LHCN-M2 (cell line): ENCODE data around the gene IFT80. TPM values are rescaled to one million over a fixed set of nuclear protein-coding genes. Genes with fewer than 3 reads are reported as not detected.
"Not testable (repeated sequence)": the region's sequence is repeated elsewhere in the genome, so short reads cannot be mapped to it uniquely, and the experiment has no call there.

Experiments used
- DNase-seq: peaks from one replicate; pipeline ENCODE4 v3.0.0-alpha.2; 2012; ENCODE audit warnings: low read depth
- total RNA-seq: library from RNA; depleted of rRNA; stranded (reverse); fragments of >200 nt; gene quantifications from 2 replicates; pipeline ENCODE4 v1.2.3, GENCODE V29; 2014

Gene IFT80
- total RNA-seq, 1 experiment from 2014 or later: 48.6 TPM

GRCh38 chr3:160365869-160366522 lies 33.0 kb downstream of the IFT80 start:
- DNase-seq: no peak

DNA sequence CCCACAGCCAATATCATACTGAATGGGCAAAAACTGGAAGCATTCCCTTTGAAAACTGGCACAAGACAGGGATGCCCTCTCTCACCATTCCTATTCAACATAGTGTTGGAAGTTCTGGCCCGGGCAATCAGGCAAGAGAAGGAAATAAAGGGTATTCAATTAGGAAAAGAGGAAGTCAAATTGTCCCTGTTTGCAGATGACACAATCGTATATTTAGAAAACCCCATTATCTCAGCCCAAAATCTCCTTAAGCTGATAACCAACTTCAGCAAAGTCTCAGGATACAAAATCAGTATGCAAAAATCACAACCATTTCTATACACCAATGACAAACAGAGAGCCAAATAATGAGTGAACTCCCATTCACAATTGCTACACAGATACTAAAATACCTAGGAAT lies 36.1 kb downstream of the IFT80 start:
- not testable (repeated sequence) for DNase-seq

DNA sequence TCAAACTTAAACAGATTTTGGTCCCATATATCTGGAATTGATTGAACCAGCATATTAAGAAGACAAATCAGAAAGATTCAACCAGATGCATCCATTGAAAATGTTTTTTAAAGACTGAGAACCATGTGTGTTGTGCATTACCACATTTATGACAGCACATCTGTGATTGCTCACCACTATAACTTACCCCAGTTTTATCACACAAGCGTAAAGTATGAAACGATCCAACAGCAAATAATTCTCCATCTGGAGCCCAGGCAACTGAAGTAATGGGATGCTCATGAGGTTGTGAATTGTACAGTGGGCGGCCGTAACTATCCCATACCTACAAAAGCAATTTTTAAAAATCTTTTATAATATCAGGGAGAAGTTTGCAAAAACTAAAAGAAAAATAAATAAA lies 43.2 kb downstream of the IFT80 start:
- DNase-seq: no peak

- DNase-seq: no peak
These were observed 52.5 kb downstream of the IFT80 start for GRCh38 chr3:160346511-160346910.

DNA sequence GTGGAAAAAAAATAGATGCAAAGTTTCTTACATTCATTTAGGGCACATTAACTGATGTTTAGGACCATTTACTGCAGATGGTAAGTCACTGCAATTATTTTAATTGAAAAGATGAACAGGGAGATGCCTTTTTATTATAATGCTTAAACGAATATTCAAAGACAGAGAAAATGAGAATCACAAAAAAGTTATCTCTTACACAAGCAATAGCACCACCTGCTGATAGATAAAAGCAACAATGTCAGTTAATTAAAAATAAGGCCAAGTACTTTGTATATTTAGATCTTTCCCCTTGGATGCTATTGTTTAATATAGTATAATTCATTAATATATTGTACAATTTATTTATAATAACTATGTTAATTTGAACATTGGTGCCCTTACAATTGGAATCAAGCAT lies 55.9 kb downstream of the IFT80 start:
- peak; percentile 21 for DNase-seq

DNA sequence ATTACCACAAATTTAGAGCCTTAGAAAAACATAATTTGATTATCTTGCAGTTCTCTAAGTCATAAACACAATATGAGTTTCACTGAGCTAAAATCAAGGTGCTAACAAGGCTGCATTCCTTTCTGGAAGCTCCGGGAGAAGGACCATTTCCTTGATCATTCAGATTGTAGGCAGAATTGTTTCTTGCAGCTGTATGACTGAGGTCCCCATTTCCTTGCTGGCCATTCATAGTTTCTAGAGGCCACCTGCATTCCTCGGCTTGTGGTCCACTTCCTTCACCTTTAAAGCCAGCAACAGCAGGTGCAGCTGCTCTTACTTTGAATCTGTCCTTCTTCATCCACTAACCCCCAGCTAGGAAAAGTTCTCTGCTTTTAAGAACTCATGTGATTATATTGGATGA lies 58.7 kb downstream of the IFT80 start:
- DNase-seq: no peak

- peak; percentile 75 for DNase-seq
These were observed 67.7 kb downstream of the IFT80 start for GRCh38 chr3:160331127-160331937.

DNA sequence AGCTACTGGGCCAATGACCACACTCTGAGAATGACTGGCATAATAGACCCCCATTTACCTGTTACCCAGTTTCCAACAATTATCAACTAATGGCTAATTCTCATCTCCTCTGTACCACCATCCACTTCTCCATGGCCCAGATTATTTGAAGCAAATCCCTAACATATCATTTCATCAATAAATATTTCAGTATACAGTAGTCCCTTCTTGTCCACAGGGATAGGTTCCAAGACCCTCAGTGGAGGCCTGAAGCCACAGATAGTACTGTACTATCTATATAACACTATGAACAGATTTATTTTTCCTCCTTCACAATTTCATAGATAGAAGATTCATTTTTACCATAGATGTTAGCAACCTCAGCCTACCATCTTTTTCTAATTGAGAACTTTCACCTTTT lies 68.3 kb downstream of the IFT80 start:
- no peak for DNase-seq

- DNase-seq: no peak
These were observed 68.9 kb downstream of the IFT80 start for GRCh38 chr3:160330109-160330508.

- DNase-seq: not testable (repeated sequence)
These were observed 72.7 kb downstream of the IFT80 start for GRCh38 chr3:160326286-160326685.

GRCh38 chr3:160321821-160322220 lies 77.2 kb downstream of the IFT80 start:
- DNase-seq: not testable (repeated sequence)

DNA sequence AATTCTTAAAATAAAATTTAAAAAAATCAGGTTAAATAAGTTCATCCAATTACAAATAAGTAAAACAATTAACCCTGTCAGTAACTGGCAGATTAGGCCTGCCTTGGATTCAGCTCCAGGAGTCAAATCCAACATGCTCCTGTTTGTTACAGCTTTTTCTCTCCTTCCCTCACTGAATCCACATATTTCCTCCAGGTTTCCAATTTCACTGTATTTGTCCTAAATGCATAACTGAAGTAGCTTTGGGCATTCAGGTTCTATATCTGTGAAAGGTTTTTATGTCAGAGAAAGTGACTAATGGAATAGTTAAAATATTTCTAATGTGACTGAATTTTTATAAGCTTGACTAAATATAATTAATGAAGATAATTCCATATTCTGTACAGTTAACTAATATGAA lies 79.7 kb downstream of the IFT80 start:
- no peak for DNase-seq

DNA sequence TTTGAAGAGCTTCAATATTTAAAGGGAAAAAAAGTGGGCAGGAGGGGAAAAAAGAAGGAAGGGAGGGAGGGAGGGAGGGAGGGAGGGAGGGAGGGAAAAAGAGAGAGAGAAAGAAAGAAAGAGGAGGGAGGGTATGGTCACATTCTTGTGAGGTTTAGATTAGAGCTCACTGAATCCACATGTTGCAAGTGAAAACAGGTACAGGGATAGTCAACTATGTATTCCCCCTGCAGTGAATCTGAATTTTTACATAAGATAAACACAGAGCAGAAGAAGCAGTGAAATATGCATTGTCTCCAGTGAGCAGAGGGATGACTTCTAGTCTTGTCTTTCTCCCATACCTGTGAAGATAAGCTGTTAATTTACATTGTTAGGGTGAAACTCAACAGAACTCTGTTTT lies 84.0 kb downstream of the IFT80 start:
- DNase-seq: no peak

DNA sequence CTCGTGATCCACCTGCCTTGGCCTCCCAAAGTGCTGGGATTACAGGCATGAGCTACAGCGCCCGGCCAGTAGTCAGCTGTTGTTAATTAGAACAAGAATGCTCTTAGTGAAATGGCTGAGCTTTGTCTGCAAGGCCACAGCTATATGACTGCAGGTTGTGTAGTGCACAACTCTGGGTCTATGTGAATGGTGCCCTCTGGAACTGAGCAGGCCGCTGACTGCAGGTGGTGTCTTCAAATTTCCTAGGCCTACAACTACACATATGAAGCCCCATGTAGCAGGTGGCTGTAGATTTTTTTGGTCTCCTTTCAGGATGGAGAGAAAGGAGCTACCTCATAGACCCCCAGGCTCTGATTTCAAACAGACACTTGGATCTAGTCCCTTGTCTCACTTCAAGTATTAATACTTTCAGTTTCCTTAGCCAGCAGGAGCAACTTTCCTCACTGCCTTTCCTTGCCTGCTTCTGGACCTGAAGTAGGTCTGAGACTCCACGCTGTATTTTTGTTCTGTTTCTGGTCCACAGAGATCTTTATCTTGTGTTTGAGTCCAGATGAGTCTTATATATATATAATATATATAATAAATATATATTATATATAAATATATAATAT lies 86.9 kb downstream of the IFT80 start:
- no peak for DNase-seq

DNA sequence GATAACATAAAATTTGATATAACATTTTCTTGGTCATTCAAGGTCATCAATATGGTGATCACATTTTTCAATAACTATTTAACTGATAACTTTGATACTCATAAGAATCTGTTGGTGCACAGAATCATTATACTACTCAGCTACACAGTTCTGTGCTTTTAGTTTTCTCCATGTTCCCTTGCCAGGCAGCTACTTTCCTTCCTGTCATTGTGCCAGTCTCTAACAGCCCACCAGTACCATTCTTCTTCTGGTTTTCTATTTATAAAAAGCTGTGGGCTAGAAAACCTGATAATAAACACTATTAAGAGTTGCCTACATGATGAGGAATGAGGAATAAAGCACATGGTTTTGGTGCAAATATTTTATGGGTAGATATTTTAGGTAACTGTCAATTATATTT lies 96.2 kb downstream of the IFT80 start:
- DNase-seq: no peak

GRCh38 chr3:160296591-160296990 lies 102.4 kb downstream of the IFT80 start:
- peak; percentile 11 for DNase-seq

DNA sequence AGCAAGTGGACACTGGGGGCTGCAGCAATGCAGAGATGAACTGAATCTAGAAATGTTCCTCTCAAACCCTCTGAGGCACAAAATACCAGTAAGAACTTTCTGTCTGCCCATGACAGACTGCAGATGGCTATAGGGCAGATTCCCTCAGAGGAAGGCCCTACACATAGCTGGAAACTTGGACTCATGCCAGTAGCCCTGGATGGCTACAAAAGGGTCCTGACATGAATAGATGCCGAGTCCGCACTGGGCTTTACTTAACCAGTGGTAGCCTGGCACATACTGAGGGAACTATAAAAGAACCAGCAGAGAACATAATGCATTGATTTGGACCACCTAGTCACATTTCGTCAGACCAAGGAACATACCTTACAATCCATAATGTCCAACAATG lies 107.1 kb downstream of the IFT80 start:
- DNase-seq: no peak

- no peak for DNase-seq
These were observed 107.6 kb downstream of the IFT80 start for GRCh38 chr3:160291290-160291908.

- DNase-seq: no peak
These were observed 111.4 kb downstream of the IFT80 start for GRCh38 chr3:160287666-160288065.

GRCh38 chr3:160286231-160286630 lies 112.8 kb downstream of the IFT80 start:
- DNase-seq: no peak

DNA sequence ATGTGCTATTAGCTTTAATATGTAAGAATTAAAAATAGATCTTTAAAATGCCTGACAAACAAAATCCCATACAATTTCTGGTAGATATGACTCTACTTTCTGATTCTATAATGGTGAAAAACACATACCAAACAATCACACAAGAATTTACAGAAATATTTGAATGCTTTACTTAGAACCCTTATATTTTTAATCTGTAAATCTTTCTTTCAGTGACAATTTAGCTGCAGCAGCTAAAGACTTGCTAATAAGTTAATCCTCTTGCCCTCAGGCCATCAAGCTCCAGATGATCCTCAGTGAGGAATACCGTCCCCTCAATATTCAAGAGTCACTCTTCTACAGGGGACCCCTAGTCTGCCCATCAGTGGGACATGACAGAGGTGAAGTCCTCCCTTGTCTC lies 118.2 kb downstream of the IFT80 start:
- no peak for DNase-seq

DNA sequence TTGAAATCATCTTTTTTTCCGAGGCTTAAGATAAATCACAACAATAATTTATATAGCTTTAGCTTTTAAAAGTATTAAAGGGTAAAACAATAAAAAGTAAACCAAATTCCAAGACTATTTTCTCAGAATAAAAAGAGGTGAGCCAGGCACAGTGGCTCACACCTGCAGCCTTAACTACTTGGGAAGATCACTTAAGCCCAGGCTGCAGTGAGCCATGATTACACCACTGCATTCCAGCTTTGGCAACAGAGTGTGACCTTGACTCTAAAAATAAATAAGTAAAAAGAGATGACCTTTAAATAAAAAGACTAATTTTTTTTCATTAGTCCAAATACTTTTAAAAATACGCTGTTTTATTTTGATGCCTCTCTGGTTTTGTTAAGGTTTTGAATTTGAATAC lies 119.4 kb downstream of the IFT80 start:
- no peak for DNase-seq
